Gastroesophageal sphincter (tissue), 3 donors: ENCODE data around the gene TP53INP2.

ENCODE experiments used
- POLR2A ChIP-seq, 2 donors: fragments of 450-650 bp; IDR thresholded peaks; one replicate each; pipeline ENCODE4 v1.6.1; 2017; ENCODE audit warnings: antibody characterized with exemption in 2 of 2, mild to moderate bottlenecking in 2 of 2, moderate library complexity in 1 of 2
- POLR2AphosphoS5 ChIP-seq: sonication (generic); formaldehyde crosslinking; IDR thresholded peaks from one replicate; pipeline ENCODE4 v1.6.1; 2017; ENCODE audit warnings: antibody characterized with exemption
- TF ChIP-seq, protein P1 (sequence below), 4 experiments: fragments of 200-600 bp in 2 of 4; fragments of 450-650 bp in 2 of 4; sonication (generic) in 1 of 4; IDR thresholded peaks; one replicate each; pipeline ENCODE4 v1.5.1; 2017 to 2019; ENCODE audit warnings: antibody characterized with exemption in 4 of 4, mild to moderate bottlenecking in 2 of 4, moderate library complexity in 2 of 4

DNA sequence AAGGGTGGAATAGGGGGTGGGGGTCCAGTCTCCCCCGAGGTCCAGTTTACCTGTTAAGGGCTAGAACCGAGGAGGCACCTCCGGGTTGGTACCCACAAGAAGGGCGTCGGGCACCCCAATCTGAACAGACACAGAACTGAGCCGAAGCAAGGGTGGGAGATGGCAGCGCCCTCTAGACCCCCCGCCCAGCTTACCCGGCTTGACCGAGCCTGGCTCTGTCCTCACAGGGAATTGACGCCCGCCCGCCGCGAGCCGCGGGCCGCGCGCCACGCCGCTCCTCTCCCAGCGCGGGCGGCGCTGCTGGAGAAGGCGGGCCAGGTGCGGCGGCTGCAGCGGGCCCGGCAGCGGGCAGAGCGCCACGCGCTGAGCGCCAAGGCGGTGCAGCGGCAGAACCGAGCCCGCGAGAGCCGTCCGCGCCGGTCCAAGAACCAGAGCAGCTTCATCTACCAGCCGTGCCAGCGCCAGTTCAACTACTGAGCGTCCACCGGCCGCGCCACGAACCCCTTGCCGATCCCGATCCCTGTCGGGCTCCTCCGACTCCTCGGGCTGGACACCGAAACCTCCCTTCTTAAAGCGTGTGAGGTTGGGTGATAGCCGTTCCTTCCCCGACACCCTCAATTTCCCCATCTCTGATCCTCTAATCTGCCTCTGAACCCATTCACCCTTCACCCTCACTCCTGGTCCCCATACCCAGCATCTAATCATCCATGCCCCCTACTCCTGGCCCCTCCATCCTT is 5.9 kb downstream of the TP53INP2 start:
- TF ChIP-seq POLR2AphosphoS5 (no peak), POLR2A (IDR thresholded peaks at IDR 0.05) (peak; percentile 16 to 22)
- TF ChIP-seq, protein P1, sequence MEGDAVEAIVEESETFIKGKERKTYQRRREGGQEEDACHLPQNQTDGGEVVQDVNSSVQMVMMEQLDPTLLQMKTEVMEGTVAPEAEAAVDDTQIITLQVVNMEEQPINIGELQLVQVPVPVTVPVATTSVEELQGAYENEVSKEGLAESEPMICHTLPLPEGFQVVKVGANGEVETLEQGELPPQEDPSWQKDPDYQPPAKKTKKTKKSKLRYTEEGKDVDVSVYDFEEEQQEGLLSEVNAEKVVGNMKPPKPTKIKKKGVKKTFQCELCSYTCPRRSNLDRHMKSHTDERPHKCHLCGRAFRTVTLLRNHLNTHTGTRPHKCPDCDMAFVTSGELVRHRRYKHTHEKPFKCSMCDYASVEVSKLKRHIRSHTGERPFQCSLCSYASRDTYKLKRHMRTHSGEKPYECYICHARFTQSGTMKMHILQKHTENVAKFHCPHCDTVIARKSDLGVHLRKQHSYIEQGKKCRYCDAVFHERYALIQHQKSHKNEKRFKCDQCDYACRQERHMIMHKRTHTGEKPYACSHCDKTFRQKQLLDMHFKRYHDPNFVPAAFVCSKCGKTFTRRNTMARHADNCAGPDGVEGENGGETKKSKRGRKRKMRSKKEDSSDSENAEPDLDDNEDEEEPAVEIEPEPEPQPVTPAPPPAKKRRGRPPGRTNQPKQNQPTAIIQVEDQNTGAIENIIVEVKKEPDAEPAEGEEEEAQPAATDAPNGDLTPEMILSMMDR (IDR thresholded peaks at IDR 0.05) = peak in 2 of 4 experiments; percentile 8 to 13
